Thyroid gland (tissue), 4 donors: ENCODE data around the gene FYB1. TPM values are rescaled to one million over a fixed set of nuclear protein-coding genes. Genes with fewer than 3 reads are reported as not detected.
"Not testable (repeated sequence)": the region's sequence is repeated elsewhere in the genome, so short reads cannot be mapped to it uniquely, and the experiment has no call there.

Experiments
- DNase-seq, 2 donors: peaks; one replicate each; pipeline ENCODE4 v3.0.0-alpha.2; 2019
- H3K27ac ChIP-seq, 3 donors: fragments of 200-600 bp; sonication (generic); 1 replicate in 2 of 3; 2 replicates in 1 of 3; pipeline ENCODE4 v1.5.1; 2016 to 2019; ENCODE audit warnings: mild to moderate bottlenecking in 1 of 3, moderate library complexity in 1 of 3
- H3K27me3 ChIP-seq: fragments of 200-600 bp; sonication (generic); one replicate; pipeline ENCODE4 v1.5.1; 2019
- H3K36me3 ChIP-seq, 2 donors: fragments of 200-600 bp; sonication (generic); one replicate each; pipeline ENCODE4 v1.5.1; 2016 to 2019
- H3K4me1 ChIP-seq, 2 donors: fragments of 200-600 bp; sonication (generic); one replicate each; pipeline ENCODE4 v1.5.1; 2017 to 2019
- H3K4me3 ChIP-seq, 3 donors: fragments of 200-600 bp; sonication (generic); replicated peaks in 1 of 3; 1 replicate in 2 of 3; 2 replicates in 1 of 3; pipeline ENCODE4 v1.5.1; 2016; ENCODE audit warnings: mild to moderate bottlenecking in 1 of 3
- H3K9me3 ChIP-seq: fragments of 200-600 bp; sonication (generic); one replicate; pipeline ENCODE4 v1.5.1; 2017
- POLR2A ChIP-seq, 2 donors: fragments of 450-650 bp; IDR thresholded peaks; one replicate each; pipeline ENCODE4 v1.6.1; 2017; ENCODE audit warnings: antibody characterized with exemption in 2 of 2, mild to moderate bottlenecking in 2 of 2, moderate library complexity in 1 of 2
- WGBS, 2 donors: methylation state at CpG; one replicate each; pipeline ENCODE4 v1.1.5; 2017; 5-methylcytosine and 5-hydroxymethylcytosine counted together
- intact Hi-C: fragments of 100-400 bp; cut with DNase I; formaldehyde crosslinking; loops from one replicate; pipeline ENCODE4 v1.15.1; 2023
- total RNA-seq, 4 donors: library from RNA; depleted of rRNA; stranded (reverse); fragments of >200 nt; gene quantifications; one replicate each; pipeline ENCODE4 v1.2.3, GENCODE V29; 2016
- TF ChIP-seq, protein P1 (sequence below), 6 experiments: fragments of 200-600 bp in 3 of 6; fragments of 450-650 bp in 3 of 6; sonication (generic) in 3 of 6; IDR thresholded peaks; one replicate each; pipeline ENCODE4 v1.5.1; 2016 to 2019; ENCODE audit warnings: antibody characterized with exemption in 6 of 6, mild to moderate bottlenecking in 2 of 6, inconsistent platforms in 1 of 6, moderate library complexity in 1 of 6

Gene FYB1
- total RNA-seq, 4 donors from 2014 or later: 2.4 to 15.6 (median 3.7) TPM

DNA sequence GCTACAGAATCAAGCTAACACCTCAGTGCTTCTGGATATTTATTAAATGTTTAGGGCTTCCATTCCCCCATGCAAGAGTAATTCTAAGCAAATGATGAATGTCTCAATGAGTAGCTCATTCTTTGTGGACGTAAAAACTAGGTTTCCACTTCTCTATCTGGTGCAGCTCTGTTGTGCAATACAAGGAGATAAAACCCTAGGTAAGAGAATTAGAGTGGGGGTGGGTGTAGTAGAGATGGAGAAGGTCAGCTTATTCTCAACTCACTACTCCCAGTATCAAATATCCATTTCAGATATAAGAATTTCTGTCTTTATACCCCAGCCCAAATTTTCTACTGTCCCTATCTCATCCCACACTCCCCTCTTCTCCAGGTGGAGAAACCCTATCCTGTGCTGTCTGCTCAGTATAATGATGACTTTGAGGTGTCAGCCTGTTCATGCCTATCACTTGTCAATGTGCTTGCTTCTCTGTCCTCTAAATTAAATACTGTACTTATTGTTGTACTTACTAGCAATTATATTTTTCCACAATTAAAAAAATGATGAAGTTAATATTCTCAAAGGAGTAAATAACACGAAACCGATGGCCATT, 4.3 kb upstream of the FYB1 start:
- Histone ChIP-seq H3K27ac (no peak overlapping the region), H3K4me3 (no peak overlapping the region), H3K27me3 (no peaks in the 10 kb centered on the region), H3K36me3 (no peaks in the 10 kb centered on the region), H3K4me1 (peaks cover 0 to 4% of the 10 kb centered on the region in 2 donors), H3K9me3 (no peaks in the 10 kb centered on the region)
- 80 to 87% methylated on average over 3 of the region's 3 CpGs for WGBS, 2 donors
- intact Hi-C loops: no loop called here
- TF ChIP-seq, protein P1, sequence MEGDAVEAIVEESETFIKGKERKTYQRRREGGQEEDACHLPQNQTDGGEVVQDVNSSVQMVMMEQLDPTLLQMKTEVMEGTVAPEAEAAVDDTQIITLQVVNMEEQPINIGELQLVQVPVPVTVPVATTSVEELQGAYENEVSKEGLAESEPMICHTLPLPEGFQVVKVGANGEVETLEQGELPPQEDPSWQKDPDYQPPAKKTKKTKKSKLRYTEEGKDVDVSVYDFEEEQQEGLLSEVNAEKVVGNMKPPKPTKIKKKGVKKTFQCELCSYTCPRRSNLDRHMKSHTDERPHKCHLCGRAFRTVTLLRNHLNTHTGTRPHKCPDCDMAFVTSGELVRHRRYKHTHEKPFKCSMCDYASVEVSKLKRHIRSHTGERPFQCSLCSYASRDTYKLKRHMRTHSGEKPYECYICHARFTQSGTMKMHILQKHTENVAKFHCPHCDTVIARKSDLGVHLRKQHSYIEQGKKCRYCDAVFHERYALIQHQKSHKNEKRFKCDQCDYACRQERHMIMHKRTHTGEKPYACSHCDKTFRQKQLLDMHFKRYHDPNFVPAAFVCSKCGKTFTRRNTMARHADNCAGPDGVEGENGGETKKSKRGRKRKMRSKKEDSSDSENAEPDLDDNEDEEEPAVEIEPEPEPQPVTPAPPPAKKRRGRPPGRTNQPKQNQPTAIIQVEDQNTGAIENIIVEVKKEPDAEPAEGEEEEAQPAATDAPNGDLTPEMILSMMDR (IDR thresholded peaks at IDR 0.05): no peak
- TF ChIP-seq POLR2A (IDR thresholded peaks at IDR 0.05): no peak
- DNase-seq: no peak

DNA sequence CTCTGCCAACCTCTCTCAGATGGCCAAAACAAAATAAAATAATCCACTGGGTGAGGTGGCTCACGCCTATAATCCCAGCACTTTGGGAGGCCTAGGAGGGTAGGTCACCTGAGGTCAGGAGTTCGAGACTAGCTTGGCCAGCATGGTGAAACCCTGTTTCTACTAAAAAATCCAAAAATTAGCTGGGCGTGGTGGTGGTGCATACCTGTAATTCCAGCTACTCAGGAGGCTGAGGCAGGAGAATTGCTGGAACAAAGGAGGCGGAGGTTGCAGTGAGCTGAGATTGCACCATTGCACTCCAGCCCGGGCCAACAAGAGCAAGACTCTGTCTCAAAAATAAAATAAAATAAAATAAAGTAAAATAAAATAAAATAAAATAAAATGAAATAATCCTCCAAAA, 2.3 kb upstream of the FYB1 start:
- H3K4me3 ChIP-seq, H3K27ac ChIP-seq, H3K27me3 ChIP-seq, H3K9me3 ChIP-seq, H3K36me3 ChIP-seq, intact Hi-C loops, H3K4me1 ChIP-seq, DNase-seq: not testable (repeated sequence)
- 96 to 98% methylated on average over 5 of the region's 5 CpGs for WGBS, 2 donors

DNA sequence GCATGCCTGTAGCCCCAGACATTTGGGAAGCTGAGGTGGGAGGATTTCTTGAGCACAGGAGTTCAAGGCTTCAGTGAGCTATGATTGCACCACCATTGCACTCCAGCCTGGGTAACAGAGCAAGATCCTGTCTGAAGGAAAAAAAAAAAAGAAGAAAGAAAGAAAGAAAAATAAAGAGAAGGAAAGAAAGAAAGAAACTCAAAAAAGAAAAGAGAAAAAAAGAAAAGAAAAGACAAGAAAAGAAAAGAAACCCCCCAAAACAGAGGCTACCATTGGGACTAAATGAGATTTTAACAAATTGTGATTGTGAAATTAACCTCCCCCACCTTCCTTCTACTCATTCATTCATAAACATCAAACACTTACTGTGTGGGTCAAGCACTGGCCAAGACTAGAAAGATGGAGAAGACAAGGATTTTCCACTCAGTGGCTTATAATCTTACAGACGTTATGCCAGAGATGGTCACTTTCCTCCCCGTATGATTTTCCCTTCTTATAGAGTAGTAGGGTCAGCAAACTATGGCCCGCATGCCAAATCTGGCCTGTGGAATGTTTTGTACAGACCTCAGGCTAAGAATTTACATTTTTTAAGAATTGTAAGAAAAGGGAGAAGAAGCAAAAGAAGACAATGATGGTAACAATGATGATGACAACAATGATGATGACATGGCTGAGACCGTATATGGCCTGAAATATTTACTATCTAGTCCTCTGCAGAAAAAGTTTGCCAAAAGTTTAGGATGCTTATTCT, 1.1 kb upstream of the FYB1 start:
- Histone ChIP-seq H3K9me3 (no peaks in the 10 kb centered on the region), H3K4me3 (no peak overlapping the region), H3K27me3 (no peaks in the 10 kb centered on the region), H3K36me3 (no peaks in the 10 kb centered on the region), H3K27ac (no peak overlapping the region), H3K4me1 (peaks cover 0 to 4% of the 10 kb centered on the region in 2 donors)
- DNase-seq: no peak
- TF ChIP-seq, protein P1 (IDR thresholded peaks at IDR 0.05): no peak
- no peak for TF ChIP-seq POLR2A (IDR thresholded peaks at IDR 0.05)
- WGBS, 2 donors: 92 to 95% methylated on average over 4 of the region's 4 CpGs
- intact Hi-C loops: no loop called here

DNA sequence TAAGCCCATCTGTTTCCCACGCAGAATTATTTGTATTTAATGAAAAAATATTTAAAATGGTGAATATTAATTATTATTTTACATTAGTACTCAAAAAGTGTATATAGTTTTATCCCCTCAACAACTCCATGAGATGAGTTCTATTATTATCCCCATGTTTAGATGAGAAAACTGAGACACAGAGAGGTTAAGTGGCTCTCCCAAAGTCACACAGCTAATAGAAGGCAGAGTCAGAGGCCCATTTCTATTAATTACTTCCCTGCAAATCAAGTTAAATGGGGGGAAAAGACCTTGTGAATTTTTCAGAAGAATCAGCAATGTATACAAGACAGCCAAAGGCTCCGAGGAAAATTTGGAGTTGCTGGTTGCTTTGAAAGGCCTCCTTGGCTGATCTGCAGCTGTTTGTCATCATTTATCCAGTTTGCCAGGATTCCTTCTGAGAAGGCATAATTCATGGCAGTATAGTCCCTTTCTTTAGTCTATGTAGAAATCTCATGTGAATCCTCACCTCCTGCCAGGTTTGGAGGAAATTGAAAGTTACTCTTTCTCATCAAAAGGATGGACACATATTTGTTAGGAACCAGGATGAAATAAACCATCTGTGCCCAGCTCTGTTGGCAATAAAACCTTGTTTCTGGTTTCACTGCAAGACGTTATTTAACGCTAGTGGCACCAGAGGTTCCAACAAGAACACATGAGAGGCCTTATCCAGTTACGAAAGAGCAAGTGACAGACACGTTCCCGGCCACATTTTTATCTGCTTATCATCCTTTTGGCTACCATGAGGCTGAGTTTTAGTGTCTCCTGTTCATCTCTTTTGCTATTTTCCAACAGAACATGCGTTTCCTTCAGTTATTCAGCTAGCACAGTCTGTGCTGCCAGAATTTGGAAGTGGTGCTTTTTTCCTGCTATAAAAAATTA, 621 bp downstream of the FYB1 start:
- no peak overlapping the region for H3K4me3 ChIP-seq
- H3K9me3 ChIP-seq: no peaks in the 10 kb centered on the region
- H3K36me3 ChIP-seq: no peaks in the 10 kb centered on the region
- peaks cover 0 to 4% of the 10 kb centered on the region in 2 donors for H3K4me1 ChIP-seq
- WGBS, 2 donors: 71 to 75% methylated on average over 8 of the region's 8 CpGs
- DNase-seq: no peak
- H3K27ac ChIP-seq: no peak overlapping the region
- no peaks in the 10 kb centered on the region for H3K27me3 ChIP-seq
- intact Hi-C loops: loop anchor here (5.0 kb wide), 1 partner anchor 329 kb away; no protein-coding TSS in a partner anchor
- no peak for TF ChIP-seq POLR2A (IDR thresholded peaks at IDR 0.05)
- TF ChIP-seq, protein P1 (IDR thresholded peaks at IDR 0.05): no peak
